MM.1S (cell line): ENCODE results near the gene HSD11B2.
A peak's percentile ranks its signal among the peaks of the same experiment; 100 is the strongest.

Experiments
- DNase-seq: peaks from one replicate; pipeline ENCODE4 v3.0.0-alpha.2; 2015
- H2AFZ ChIP-seq: fragments of 300-600 bp; sonication (generic); 2 replicates; pipeline ENCODE4 v1.6.0; 2016; ENCODE audit warnings: antibody characterized with exemption, low read length
- H3F3A ChIP-seq: fragments of 300-600 bp; sonication (generic); 2 replicates; pipeline ENCODE4 v1.6.1; 2016; ENCODE audit warnings: mild to moderate bottlenecking, antibody characterized with exemption, low read length, moderate library complexity, mixed read lengths; ENCODE audit not compliant: insufficient read depth
- H3K27ac ChIP-seq: fragments of 300-600 bp; sonication (generic); 2 replicates; pipeline ENCODE4 v1.5.1; 2016; ENCODE audit warnings: mild to moderate bottlenecking, low read length
- H3K27me3 ChIP-seq: fragments of 300-600 bp; sonication (generic); replicated peaks from 2 replicates; pipeline ENCODE4 v1.6.0; 2016; ENCODE audit warnings: low read length; ENCODE audit not compliant: insufficient read depth
- H3K36me3 ChIP-seq: fragments of 300-600 bp; sonication (generic); replicated peaks from 2 replicates; pipeline ENCODE4 v1.6.1; 2016; ENCODE audit warnings: mild to moderate bottlenecking, low read length, mixed read lengths; ENCODE audit not compliant: insufficient read depth
- H3K4me1 ChIP-seq: fragments of 300-600 bp; sonication (generic); 2 replicates; pipeline ENCODE4 v1.6.1; 2016; ENCODE audit warnings: low read length, mixed read lengths
- H3K4me2 ChIP-seq: fragments of 300-600 bp; sonication (generic); 2 replicates; pipeline ENCODE4 v1.6.0; 2016; ENCODE audit warnings: low read depth, low read length
- H3K4me3 ChIP-seq: fragments of 300-600 bp; sonication (generic); 2 replicates; pipeline ENCODE4 v1.5.1; 2016; ENCODE audit warnings: low read length, mixed read lengths
- H3K79me2 ChIP-seq: fragments of 300-600 bp; sonication (generic); 2 replicates; pipeline ENCODE4 v1.6.1; 2016; ENCODE audit warnings: mixed run types, low read length, mixed read lengths
- H3K9ac ChIP-seq: fragments of 300-600 bp; sonication (generic); 2 replicates; pipeline ENCODE4 v1.6.1; 2016; ENCODE audit warnings: low read length, mixed read lengths
- H3K9me2 ChIP-seq: fragments of 300-600 bp; sonication (generic); replicated peaks from 2 replicates; pipeline ENCODE4 v1.6.1; 2016; ENCODE audit warnings: mild to moderate bottlenecking, low read length, mixed read lengths; ENCODE audit not compliant: insufficient read depth
- H3K9me3 ChIP-seq: fragments of 300-600 bp; sonication (generic); replicated peaks from 2 replicates; pipeline ENCODE4 v1.6.1; 2016; ENCODE audit warnings: mild to moderate bottlenecking, low read length, mixed read lengths; ENCODE audit not compliant: insufficient read depth
- H4K20me1 ChIP-seq: fragments of 300-600 bp; sonication (generic); 2 replicates; pipeline ENCODE4 v1.6.1; 2016; ENCODE audit warnings: mild to moderate bottlenecking, low read length, moderate library complexity, mixed read lengths; ENCODE audit not compliant: insufficient read depth
- EZH2 ChIP-seq: fragments of 300-600 bp; sonication (generic); optimal IDR thresholded peaks from 2 replicates; pipeline ENCODE3; 2017; ENCODE audit warnings: low read depth, mild to moderate bottlenecking, antibody characterized with exemption, low read length, mixed read lengths
- EZH2phosphoT487 ChIP-seq: fragments of 300-600 bp; sonication (generic); IDR thresholded peaks from 2 replicates; pipeline ENCODE4 v1.6.1; 2018; ENCODE audit warnings: antibody characterized with exemption, low read length
- TF ChIP-seq, protein P1 (sequence below): fragments of 300-600 bp; sonication (generic); IDR thresholded peaks from 2 replicates; pipeline ENCODE4 v1.5.1; 2016; ENCODE audit warnings: antibody characterized with exemption, low read length, mixed read lengths

HSD11B2 gene

GRCh38 chr16:67415872-67416793 is 14.8 kb upstream of the HSD11B2 start, which contains the start of gene ZDHHC1:
Gene ZDHHC1, minus strand, starts transcription at chr16:67416477. Its CDS starts 8,702 bp downstream, at chr16:67407775.
- Histone ChIP-seq H3K4me2 (peak within 1 kb of the TSS; percentile 93), H3K79me2 (no peaks in the 10 kb centered on the region), H3K36me3 (no peaks in the 10 kb centered on the region)

GRCh38 chr16:67417333-67418061 is 13.4 kb upstream of the HSD11B2 start:
- no peak overlapping the region for H3K9ac ChIP-seq
- H3K36me3 ChIP-seq = no peaks in the 10 kb centered on the region
- H4K20me1 ChIP-seq = no peaks in the 10 kb centered on the region
- H3K79me2 ChIP-seq = no peaks in the 10 kb centered on the region
- H3K4me3 ChIP-seq = no peak overlapping the region
- H3K9me3 ChIP-seq = no peaks in the 10 kb centered on the region
- H3F3A ChIP-seq = no peaks in the 10 kb centered on the region; the same call in 1 of the 2 replicates
- no peak overlapping the region for H3K27ac ChIP-seq
- H2AFZ ChIP-seq = no peak overlapping the region
- no peak for DNase-seq
- no peak for TF ChIP-seq EZH2
- TF ChIP-seq EZH2phosphoT487 = no peak
- H3K4me2 ChIP-seq = no peak overlapping the region
- H3K4me1 ChIP-seq = 0 out of 2 replicates have a peak, but pooled peaks cover 4% of the 10 kb centered on the region
- peaks cover 27% of the 10 kb centered on the region for H3K27me3 ChIP-seq
- no peaks in the 10 kb centered on the region for H3K9me2 ChIP-seq

More at GRCh38 chr16:67415872-67416793, 14.8 kb upstream of the HSD11B2 start, which contains the start of gene ZDHHC1:
- Histone ChIP-seq H4K20me1 (no peaks in the 10 kb centered on the region), H3K9ac (peak within 1 kb of the TSS; percentile 72; the same call in 1 of the 2 replicates), H3K4me1 (0 out of 2 replicates have a peak, but pooled peaks cover 7% of the 10 kb centered on the region), H2AFZ (peak within 1 kb of the TSS; percentile 97), H3F3A (no peaks in the 10 kb centered on the region; the same call in 1 of the 2 replicates), H3K9me3 (no peaks in the 10 kb centered on the region), H3K9me2 (no peaks in the 10 kb centered on the region), H3K27ac (no peak within 1 kb of the TSS), H3K4me3 (peak within 1 kb of the TSS; percentile 69), H3K27me3 (peaks cover 32% of the 10 kb centered on the region)
- peak; percentile 55 for DNase-seq
- TF ChIP-seq EZH2phosphoT487 = no peak
- TF ChIP-seq, protein P1, sequence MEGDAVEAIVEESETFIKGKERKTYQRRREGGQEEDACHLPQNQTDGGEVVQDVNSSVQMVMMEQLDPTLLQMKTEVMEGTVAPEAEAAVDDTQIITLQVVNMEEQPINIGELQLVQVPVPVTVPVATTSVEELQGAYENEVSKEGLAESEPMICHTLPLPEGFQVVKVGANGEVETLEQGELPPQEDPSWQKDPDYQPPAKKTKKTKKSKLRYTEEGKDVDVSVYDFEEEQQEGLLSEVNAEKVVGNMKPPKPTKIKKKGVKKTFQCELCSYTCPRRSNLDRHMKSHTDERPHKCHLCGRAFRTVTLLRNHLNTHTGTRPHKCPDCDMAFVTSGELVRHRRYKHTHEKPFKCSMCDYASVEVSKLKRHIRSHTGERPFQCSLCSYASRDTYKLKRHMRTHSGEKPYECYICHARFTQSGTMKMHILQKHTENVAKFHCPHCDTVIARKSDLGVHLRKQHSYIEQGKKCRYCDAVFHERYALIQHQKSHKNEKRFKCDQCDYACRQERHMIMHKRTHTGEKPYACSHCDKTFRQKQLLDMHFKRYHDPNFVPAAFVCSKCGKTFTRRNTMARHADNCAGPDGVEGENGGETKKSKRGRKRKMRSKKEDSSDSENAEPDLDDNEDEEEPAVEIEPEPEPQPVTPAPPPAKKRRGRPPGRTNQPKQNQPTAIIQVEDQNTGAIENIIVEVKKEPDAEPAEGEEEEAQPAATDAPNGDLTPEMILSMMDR = peak; percentile 57

DNA sequence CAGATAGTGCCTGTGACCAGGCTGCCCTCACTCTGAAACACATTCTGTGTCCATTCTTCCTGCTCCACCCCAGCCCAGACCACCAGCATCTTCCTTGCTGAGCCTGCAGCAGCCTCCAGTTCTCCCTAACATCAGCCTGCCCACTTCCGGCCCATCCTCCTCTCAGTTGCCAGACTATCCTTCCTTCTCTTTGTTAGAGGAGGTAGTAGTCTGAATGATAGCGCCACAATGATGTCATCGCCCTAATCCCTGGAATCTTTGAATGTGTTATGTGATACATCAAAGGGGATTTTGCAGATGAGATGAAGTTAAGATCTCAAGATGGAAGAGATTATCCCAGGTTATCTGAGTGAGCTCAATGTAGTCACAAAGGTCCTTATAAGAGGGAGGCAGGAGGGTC is 11.4 kb upstream of the HSD11B2 start:
- Histone ChIP-seq H3K9me3 (no peaks in the 10 kb centered on the region), H4K20me1 (no peaks in the 10 kb centered on the region), H3F3A (no peaks in the 10 kb centered on the region; the same call in 1 of the 2 replicates), H3K36me3 (no peaks in the 10 kb centered on the region), H3K4me2 (no peak overlapping the region), H3K27me3 (peaks cover 34% of the 10 kb centered on the region), H3K4me3 (no peak overlapping the region), H3K9me2 (no peaks in the 10 kb centered on the region), H2AFZ (no peak overlapping the region), H3K79me2 (no peaks in the 10 kb centered on the region), H3K27ac (no peak overlapping the region), H3K9ac (no peak overlapping the region), H3K4me1 (0 out of 2 replicates have a peak, but pooled peaks cover 3% of the 10 kb centered on the region)
- DNase-seq = no peak
- TF ChIP-seq EZH2 (no peak), EZH2phosphoT487 (no peak)
- TF ChIP-seq, protein P1 = no peak
